ENCODE results near the gene SF3B1. TPM values are rescaled to one million over a fixed set of nuclear protein-coding genes. Genes with fewer than 3 reads are reported as not detected.
"Not testable (repeated sequence)": the region's sequence is repeated elsewhere in the genome, so short reads cannot be mapped to it uniquely, and the experiment has no call there.

The SF3B1 gene
- total and polyA plus RNA-seq, 8 donors: 75.8 to 277 (median 130) TPM

DNA sequence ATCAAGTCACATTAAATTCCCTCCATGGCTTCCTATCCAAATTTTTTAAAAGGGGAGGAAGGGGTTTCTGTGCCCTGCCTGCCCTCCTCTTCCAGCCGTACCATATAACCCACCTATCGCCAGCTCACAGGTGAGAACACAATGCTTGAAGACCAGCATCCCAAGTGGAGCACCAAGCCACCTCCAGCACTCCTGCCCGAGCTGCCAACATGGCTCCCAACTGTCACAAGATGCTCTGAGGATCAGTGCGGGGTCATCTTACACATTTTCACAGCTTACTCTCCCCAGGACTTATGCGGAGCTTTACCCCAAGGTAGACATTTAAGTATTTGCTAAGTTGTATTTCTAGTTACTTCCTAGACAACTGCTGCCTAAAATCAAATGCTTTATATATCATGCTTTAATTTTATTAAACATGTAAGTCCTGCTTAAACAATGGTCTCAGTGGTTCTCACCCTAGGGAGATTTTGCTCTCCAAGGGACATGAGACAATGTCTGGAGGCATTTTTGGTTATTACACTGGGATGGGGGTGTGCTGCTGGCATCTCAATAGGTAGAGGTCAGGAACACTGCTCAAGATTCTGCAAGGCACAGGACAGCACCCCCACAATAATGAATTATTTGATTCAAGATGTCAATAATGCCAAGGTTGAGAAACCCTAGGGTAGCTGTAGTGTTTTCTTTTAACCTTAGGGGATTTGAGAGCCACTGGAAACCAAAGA lies 45.8 kb downstream of the SF3B1 start:
- peak in 1 of 4 donors; percentile 11 for ATAC-seq
- H3K36me3 ChIP-seq: peaks cover 0 to 15% (median 7%) of the 10 kb centered on the region in 3 donors
- TF ChIP-seq, protein P1, sequence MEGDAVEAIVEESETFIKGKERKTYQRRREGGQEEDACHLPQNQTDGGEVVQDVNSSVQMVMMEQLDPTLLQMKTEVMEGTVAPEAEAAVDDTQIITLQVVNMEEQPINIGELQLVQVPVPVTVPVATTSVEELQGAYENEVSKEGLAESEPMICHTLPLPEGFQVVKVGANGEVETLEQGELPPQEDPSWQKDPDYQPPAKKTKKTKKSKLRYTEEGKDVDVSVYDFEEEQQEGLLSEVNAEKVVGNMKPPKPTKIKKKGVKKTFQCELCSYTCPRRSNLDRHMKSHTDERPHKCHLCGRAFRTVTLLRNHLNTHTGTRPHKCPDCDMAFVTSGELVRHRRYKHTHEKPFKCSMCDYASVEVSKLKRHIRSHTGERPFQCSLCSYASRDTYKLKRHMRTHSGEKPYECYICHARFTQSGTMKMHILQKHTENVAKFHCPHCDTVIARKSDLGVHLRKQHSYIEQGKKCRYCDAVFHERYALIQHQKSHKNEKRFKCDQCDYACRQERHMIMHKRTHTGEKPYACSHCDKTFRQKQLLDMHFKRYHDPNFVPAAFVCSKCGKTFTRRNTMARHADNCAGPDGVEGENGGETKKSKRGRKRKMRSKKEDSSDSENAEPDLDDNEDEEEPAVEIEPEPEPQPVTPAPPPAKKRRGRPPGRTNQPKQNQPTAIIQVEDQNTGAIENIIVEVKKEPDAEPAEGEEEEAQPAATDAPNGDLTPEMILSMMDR (IDR thresholded peaks at IDR 0.05): no peak
- H3K9me3 ChIP-seq: no peaks in the 10 kb centered on the region
- no peak overlapping the region for H3K4me3 ChIP-seq
- no peak for DNase-seq
- no peaks in the 10 kb centered on the region for H3K4me1 ChIP-seq
- FAIRE-seq: no peak
- H3K27me3 ChIP-seq: no peaks in the 10 kb centered on the region
- H3K27ac ChIP-seq: no peak overlapping the region
- intact Hi-C loops (cut with DNase I): loop anchor here in 1 of 3 donors (10.0 kb wide), 1 partner anchor 274 kb away; no protein-coding TSS in a partner anchor
- WGBS, 2 donors: 94% methylated on average over 5 of the region's 5 CpGs

DNA sequence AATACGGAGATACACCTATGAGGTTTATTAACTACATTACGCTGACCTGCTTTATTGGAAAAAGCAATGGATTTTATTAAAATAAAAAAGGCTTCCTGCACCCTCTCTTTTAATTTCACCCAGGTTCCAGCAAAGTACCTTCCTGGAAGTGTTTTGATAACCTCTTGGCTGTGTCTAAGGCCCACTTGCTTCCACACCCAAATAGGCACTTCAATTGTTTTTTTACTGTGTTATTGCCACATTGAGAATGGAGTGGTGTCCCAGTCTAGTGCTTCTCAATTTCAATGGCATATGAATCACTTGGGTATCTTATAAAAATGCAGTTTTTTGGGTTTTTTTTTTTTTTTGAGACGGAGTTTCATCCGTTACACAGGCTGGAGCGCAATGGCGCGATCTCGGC lies 47.6 kb downstream of the SF3B1 start:
- Histone ChIP-seq H3K27ac (no peak overlapping the region), H3K9me3 (no peaks in the 10 kb centered on the region), H3K4me1 (no peaks in the 10 kb centered on the region), H3K4me3 (no peak overlapping the region), H3K36me3 (peaks cover 0 to 11% (median 7%) of the 10 kb centered on the region in 3 donors), H3K27me3 (no peaks in the 10 kb centered on the region)
- FAIRE-seq: no peak
- intact Hi-C loops (cut with DNase I): loop anchor here in 1 of 3 donors (10.0 kb wide), 1 partner anchor 272 kb away; no protein-coding TSS in a partner anchor
- ATAC-seq: no peak
- 93 to 94% methylated on average over 8 of the region's 8 CpGs for WGBS, 2 donors
- no peak for DNase-seq
- TF ChIP-seq, protein P1 (IDR thresholded peaks at IDR 0.05): no peak

DNA sequence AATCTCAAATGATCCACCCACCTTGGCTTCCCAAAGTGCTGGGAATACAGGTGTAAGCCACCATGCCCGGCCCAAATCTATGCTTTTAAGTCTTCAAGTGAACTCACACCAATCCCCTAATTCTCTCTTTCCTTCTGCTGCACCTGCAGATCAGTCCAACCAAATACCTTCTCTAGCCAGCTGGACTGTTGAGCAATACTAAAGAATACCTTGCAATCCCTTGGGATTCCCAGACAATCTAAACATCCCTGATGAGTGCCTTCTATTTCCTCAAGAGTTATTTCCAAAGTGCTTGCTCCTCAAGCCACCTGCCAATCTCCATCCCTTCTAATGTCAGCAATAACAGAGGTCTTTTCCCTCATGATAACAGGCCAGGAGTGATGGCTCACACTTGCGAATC lies 48.6 kb downstream of the SF3B1 start:
- H3K27ac ChIP-seq: no peak overlapping the region
- 86% methylated on average over 2 of the region's 2 CpGs for WGBS, 2 donors
- FAIRE-seq (no peak), ATAC-seq (no peak), DNase-seq (no peak)
- intact Hi-C loops (cut with DNase I): loop anchor here in 1 of 3 donors (10.0 kb wide), 1 partner anchor 271 kb away; no protein-coding TSS in a partner anchor
- no peaks in the 10 kb centered on the region for H3K27me3 ChIP-seq
- H3K4me1 ChIP-seq: no peaks in the 10 kb centered on the region
- H3K9me3 ChIP-seq: no peaks in the 10 kb centered on the region
- H3K4me3 ChIP-seq: no peak overlapping the region
- H3K36me3 ChIP-seq: peaks cover 0 to 6% (median 3%) of the 10 kb centered on the region in 3 donors
- TF ChIP-seq, protein P1 (IDR thresholded peaks at IDR 0.05): no peak

DNA sequence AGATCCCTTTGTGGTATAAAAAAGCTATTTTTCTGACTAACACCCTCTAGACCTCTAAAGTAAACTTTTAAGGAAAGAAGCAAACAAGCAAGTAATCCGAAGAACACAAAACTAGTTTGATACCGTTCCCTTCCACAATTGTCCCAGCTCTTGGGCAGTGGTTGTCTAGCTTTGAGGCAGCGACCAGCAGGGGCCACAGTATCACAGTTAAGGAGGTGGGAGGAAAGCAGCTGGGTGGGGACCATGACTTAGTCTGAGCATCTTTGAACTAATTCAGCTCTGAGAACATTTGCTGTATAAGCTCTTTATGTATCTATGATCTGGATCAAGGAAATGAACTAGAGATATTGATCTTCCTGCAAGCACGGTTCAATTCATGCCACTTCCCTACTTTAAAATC lies 51.0 kb downstream of the SF3B1 start:
- WGBS, 2 donors: 35 to 49% methylated on average over 4 of the region's 4 CpGs
- Histone ChIP-seq H3K27ac (no peak overlapping the region), H3K27me3 (no peaks in the 10 kb centered on the region), H3K4me3 (no peak overlapping the region), H3K4me1 (no peaks in the 10 kb centered on the region), H3K36me3 (no peaks in the 10 kb centered on the region), H3K9me3 (no peaks in the 10 kb centered on the region)
- DNase-seq (no peak), ATAC-seq (no peak), FAIRE-seq (no peak)
- TF ChIP-seq, protein P1 (IDR thresholded peaks at IDR 0.05): no peak
- intact Hi-C loops (cut with DNase I): loop anchor here in 1 of 3 donors (10.0 kb wide), 1 partner anchor 269 kb away; no protein-coding TSS in a partner anchor

DNA sequence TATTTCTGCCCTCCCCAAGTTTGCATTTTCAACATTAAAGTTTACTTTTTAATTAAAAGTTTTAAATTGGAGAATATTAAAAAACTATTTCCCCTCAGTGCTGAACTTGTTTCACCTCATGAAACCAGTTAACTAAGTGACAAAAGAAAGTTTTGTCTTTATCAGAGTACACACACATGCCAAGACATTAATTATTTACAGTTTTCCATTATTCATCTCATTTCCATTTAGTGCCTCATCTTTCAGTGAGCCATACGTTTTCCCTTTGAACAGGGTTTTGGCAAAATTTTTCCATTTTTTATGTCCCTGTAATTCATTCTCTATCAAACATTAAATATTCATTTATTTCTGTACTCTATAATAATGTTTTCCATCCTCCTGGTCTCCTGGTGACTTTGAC lies 53.2 kb downstream of the SF3B1 start:
- H3K27ac ChIP-seq: no peak overlapping the region
- TF ChIP-seq, protein P1 (IDR thresholded peaks at IDR 0.05): no peak
- WGBS, 2 donors: 15 to 33% methylated on average over 1 of the region's 1 CpG
- H3K27me3 ChIP-seq: no peaks in the 10 kb centered on the region
- peaks cover 0 to 3% (median 0%) of the 10 kb centered on the region in 3 donors for H3K4me1 ChIP-seq
- no peaks in the 10 kb centered on the region for H3K36me3 ChIP-seq
- H3K9me3 ChIP-seq: no peaks in the 10 kb centered on the region
- intact Hi-C loops (cut with DNase I): loop anchor here in 1 of 3 donors (10.0 kb wide), 1 partner anchor 267 kb away; no protein-coding TSS in a partner anchor
- no peak overlapping the region for H3K4me3 ChIP-seq
- FAIRE-seq: no peak
- no peak for DNase-seq
- ATAC-seq: no peak

DNA sequence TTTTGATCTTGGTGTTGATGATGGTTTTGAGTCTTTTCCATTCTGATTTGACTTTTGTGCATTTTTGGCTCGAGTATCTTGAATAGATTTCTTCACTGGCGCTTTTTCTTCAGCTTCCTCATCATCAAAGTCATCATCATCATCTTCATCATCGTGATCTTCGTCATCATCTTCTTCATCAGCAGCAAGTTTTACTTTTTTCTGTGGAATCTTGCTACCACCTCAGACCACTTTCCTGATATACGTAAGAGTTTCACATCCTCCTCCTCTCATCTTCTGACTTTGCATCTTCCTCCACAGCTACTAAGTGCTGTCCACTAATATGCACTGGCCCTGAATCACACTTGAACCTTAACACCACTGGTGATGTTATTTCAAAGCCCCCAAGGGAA lies 54.9 kb downstream of the SF3B1 start:
- H3K27me3 ChIP-seq, FAIRE-seq, H3K4me3 ChIP-seq, H3K4me1 ChIP-seq, ATAC-seq, H3K9me3 ChIP-seq, DNase-seq, H3K27ac ChIP-seq, H3K36me3 ChIP-seq: not testable (repeated sequence)
- WGBS, 2 donors: 60 to 77% methylated on average over 5 of the region's 5 CpGs
- intact Hi-C loops (cut with DNase I): loop anchor here in 2 of 3 donors (5.0 to 10.0 kb wide), 2 partner anchors 193 to 265 kb away; no protein-coding TSS in a partner anchor

DNA sequence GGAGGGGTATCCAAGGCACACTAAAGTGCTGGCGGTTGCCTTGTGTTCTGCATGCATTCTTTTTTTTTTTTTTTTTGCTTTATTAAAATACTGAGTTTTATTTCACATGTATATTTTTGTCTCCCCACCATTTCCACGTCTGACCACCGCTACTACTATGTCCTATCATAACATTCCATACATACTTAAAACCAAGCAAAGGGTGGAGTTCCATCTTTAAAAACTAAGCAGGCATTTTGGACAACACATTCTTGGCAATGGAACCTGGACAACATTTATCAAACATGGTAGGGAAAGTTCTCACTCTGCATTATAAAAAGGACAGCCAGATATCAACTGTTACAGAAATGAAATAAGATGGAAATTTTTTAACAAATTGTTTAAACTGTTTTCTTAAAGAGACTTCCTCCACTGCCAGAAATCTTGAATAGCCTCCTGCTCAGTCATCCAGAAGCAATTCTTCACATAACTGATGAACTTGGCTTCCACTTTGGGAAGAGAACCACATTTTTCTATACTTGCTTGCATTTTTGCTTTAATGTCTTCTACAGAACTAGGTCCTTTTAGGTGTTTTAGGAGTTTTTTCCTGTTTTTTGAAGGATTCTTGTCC lies 55.4 kb downstream of the SF3B1 start:
- not testable (repeated sequence) for DNase-seq, H3K27ac ChIP-seq, H3K9me3 ChIP-seq, ATAC-seq, H3K27me3 ChIP-seq, H3K4me1 ChIP-seq, FAIRE-seq, H3K36me3 ChIP-seq, H3K4me3 ChIP-seq
- 38 to 47% methylated on average over 3 of the region's 3 CpGs for WGBS, 2 donors
- intact Hi-C loops (cut with DNase I): loop anchor here in 2 of 3 donors (5.0 to 10.0 kb wide), 2 partner anchors 192 to 265 kb away; no protein-coding TSS in a partner anchor

All from pancreas (tissue), 10 donors.